Activated naive CD8-positive, alpha-beta T cell treated with anti-CD3 and anti-CD28 coated beads for 36 hours (primary cell): Measurements from ENCODE around the gene SMOC2. TPM values are rescaled to one million over a fixed set of nuclear protein-coding genes. Genes with fewer than 3 reads are reported as not detected.
"Not testable (repeated sequence)": the region's sequence is repeated elsewhere in the genome, so short reads cannot be mapped to it uniquely, and the experiment has no call there.

Experiments used
- DNase-seq: peaks from one replicate; pipeline ENCODE4 v3.0.0; 2021
- H3K27ac Mint-ChIP-seq: one replicate; pipeline ENCODE4 v1.8.0; 2022; ENCODE audit warnings: mild to moderate bottlenecking, moderate library complexity, mixed read lengths
- H3K27me3 Mint-ChIP-seq: one replicate; pipeline ENCODE4 v1.8.0; 2022; ENCODE audit warnings: mild to moderate bottlenecking, mixed read lengths
- H3K36me3 Mint-ChIP-seq: one replicate; pipeline ENCODE4 v1.8.0; 2021; ENCODE audit warnings: mild to moderate bottlenecking, mixed read lengths
- H3K4me1 Mint-ChIP-seq: one replicate; pipeline ENCODE4 v1.8.0; 2021; ENCODE audit warnings: mixed read lengths
- H3K4me3 Mint-ChIP-seq: one replicate; pipeline ENCODE4 v1.8.0; 2022; ENCODE audit warnings: mild to moderate bottlenecking, moderate library complexity, mixed read lengths
- H3K9me3 Mint-ChIP-seq: one replicate; pipeline ENCODE4 v1.8.0; 2022; ENCODE audit warnings: mixed read lengths
- total RNA-seq, 2 experiments: library from RNA; stranded (reverse); gene quantifications; one replicate each; pipeline ENCODE4 v1.2.3, GENCODE V29; 2021

Gene SMOC2
- total RNA-seq, 2 experiments from 2014 or later = not detected

GRCh38 chr6:168664956-168665355 is 224.0 kb downstream of the SMOC2 start:
- Mint-ChIP-seq H3K27me3 (peaks cover 8% of the 10 kb centered on the region), H3K36me3 (no peaks in the 10 kb centered on the region), H3K27ac (no peak overlapping the region), H3K4me3 (no peak overlapping the region), H3K9me3 (no peaks in the 10 kb centered on the region), H3K4me1 (no peaks in the 10 kb centered on the region)
- no peak for DNase-seq

GRCh38 chr6:168666170-168666569 is 225.2 kb downstream of the SMOC2 start:
- no peaks in the 10 kb centered on the region for H3K9me3 Mint-ChIP-seq
- H3K4me1 Mint-ChIP-seq = no peaks in the 10 kb centered on the region
- peaks cover 8% of the 10 kb centered on the region for H3K27me3 Mint-ChIP-seq
- no peak overlapping the region for H3K27ac Mint-ChIP-seq
- no peaks in the 10 kb centered on the region for H3K36me3 Mint-ChIP-seq
- no peak for DNase-seq
- no peak overlapping the region for H3K4me3 Mint-ChIP-seq

GRCh38 chr6:168666699-168667427 is 225.9 kb downstream of the SMOC2 start:
- Mint-ChIP-seq H3K36me3 (no peaks in the 10 kb centered on the region), H3K4me3 (no peak overlapping the region), H3K4me1 (no peaks in the 10 kb centered on the region), H3K27me3 (peaks cover 8% of the 10 kb centered on the region), H3K27ac (no peak overlapping the region), H3K9me3 (no peaks in the 10 kb centered on the region)
- no peak for DNase-seq

GRCh38 chr6:168667428-168667805 is 226.4 kb downstream of the SMOC2 start:
- H3K4me1 Mint-ChIP-seq = no peaks in the 10 kb centered on the region
- peaks cover 8% of the 10 kb centered on the region for H3K27me3 Mint-ChIP-seq
- no peak overlapping the region for H3K4me3 Mint-ChIP-seq
- no peak overlapping the region for H3K27ac Mint-ChIP-seq
- DNase-seq = no peak
- H3K9me3 Mint-ChIP-seq = no peaks in the 10 kb centered on the region
- H3K36me3 Mint-ChIP-seq = no peaks in the 10 kb centered on the region

GRCh38 chr6:168670401-168670985 is 229.5 kb downstream of the SMOC2 start:
- H3K9me3 Mint-ChIP-seq = no peaks in the 10 kb centered on the region

GRCh38 chr6:168671028-168671862 is 230.3 kb downstream of the SMOC2 start:
- peaks cover 8% of the 10 kb centered on the region for H3K27me3 Mint-ChIP-seq
- no peaks in the 10 kb centered on the region for H3K4me1 Mint-ChIP-seq
- no peak overlapping the region for H3K27ac Mint-ChIP-seq
- H3K9me3 Mint-ChIP-seq = no peaks in the 10 kb centered on the region
- no peak for DNase-seq
- H3K36me3 Mint-ChIP-seq = no peaks in the 10 kb centered on the region
- no peak overlapping the region for H3K4me3 Mint-ChIP-seq

More at GRCh38 chr6:168670401-168670985, 229.5 kb downstream of the SMOC2 start:
- H3K36me3 Mint-ChIP-seq = no peaks in the 10 kb centered on the region
- H3K27ac Mint-ChIP-seq = no peak overlapping the region
- no peaks in the 10 kb centered on the region for H3K4me1 Mint-ChIP-seq
- peaks cover 8% of the 10 kb centered on the region for H3K27me3 Mint-ChIP-seq
- no peak overlapping the region for H3K4me3 Mint-ChIP-seq
- no peak for DNase-seq

GRCh38 chr6:168671863-168672546 is 231.0 kb downstream of the SMOC2 start:
- Mint-ChIP-seq H3K27me3 (peaks cover 8% of the 10 kb centered on the region), H3K4me1 (no peaks in the 10 kb centered on the region), H3K36me3 (no peaks in the 10 kb centered on the region), H3K27ac (no peak overlapping the region), H3K4me3 (no peak overlapping the region), H3K9me3 (no peaks in the 10 kb centered on the region)
- no peak for DNase-seq

GRCh38 chr6:168674595-168674994 is 233.6 kb downstream of the SMOC2 start:
- H3K36me3 Mint-ChIP-seq = no peaks in the 10 kb centered on the region
- no peak overlapping the region for H3K4me3 Mint-ChIP-seq
- H3K9me3 Mint-ChIP-seq = no peaks in the 10 kb centered on the region
- H3K4me1 Mint-ChIP-seq = no peaks in the 10 kb centered on the region
- DNase-seq = no peak
- H3K27ac Mint-ChIP-seq = no peak overlapping the region
- peaks cover 9% of the 10 kb centered on the region for H3K27me3 Mint-ChIP-seq

GRCh38 chr6:168675375-168675774 is 234.4 kb downstream of the SMOC2 start:
- Mint-ChIP-seq H3K4me1 (no peaks in the 10 kb centered on the region), H3K36me3 (no peaks in the 10 kb centered on the region), H3K27me3 (peaks cover 9% of the 10 kb centered on the region), H3K9me3 (no peaks in the 10 kb centered on the region), H3K27ac (no peak overlapping the region), H3K4me3 (no peak overlapping the region)
- DNase-seq = no peak

- H3K4me1 Mint-ChIP-seq = no peaks in the 10 kb centered on the region
- no peaks in the 10 kb centered on the region for H3K36me3 Mint-ChIP-seq
- no peaks in the 10 kb centered on the region for H3K9me3 Mint-ChIP-seq
- H3K27ac Mint-ChIP-seq = no peak overlapping the region
- H3K4me3 Mint-ChIP-seq = no peak overlapping the region
- H3K27me3 Mint-ChIP-seq = peaks cover 9% of the 10 kb centered on the region
- no peak for DNase-seq
Measured at GRCh38 chr6:168675933-168676551, 235.1 kb downstream of the SMOC2 start.

GRCh38 chr6:168676552-168677322 is 235.8 kb downstream of the SMOC2 start:
- Mint-ChIP-seq H3K4me3 (no peak overlapping the region), H3K4me1 (no peaks in the 10 kb centered on the region), H3K36me3 (no peaks in the 10 kb centered on the region), H3K27ac (no peak overlapping the region), H3K9me3 (no peaks in the 10 kb centered on the region), H3K27me3 (peaks cover 9% of the 10 kb centered on the region)
- DNase-seq = no peak

GRCh38 chr6:168677323-168677781 is 236.4 kb downstream of the SMOC2 start:
- not testable (repeated sequence) for H3K4me3 Mint-ChIP-seq, H3K36me3 Mint-ChIP-seq, H3K27ac Mint-ChIP-seq, H3K4me1 Mint-ChIP-seq, DNase-seq, H3K27me3 Mint-ChIP-seq, H3K9me3 Mint-ChIP-seq

GRCh38 chr6:168678077-168678476 is 237.1 kb downstream of the SMOC2 start:
- Mint-ChIP-seq H3K27ac (no peak overlapping the region), H3K4me1 (no peaks in the 10 kb centered on the region), H3K36me3 (no peaks in the 10 kb centered on the region), H3K27me3 (peaks cover 9% of the 10 kb centered on the region), H3K9me3 (no peaks in the 10 kb centered on the region), H3K4me3 (no peak overlapping the region)
- DNase-seq = no peak

GRCh38 chr6:168678588-168678987 is 237.6 kb downstream of the SMOC2 start:
- Mint-ChIP-seq H3K27me3 (peaks cover 9% of the 10 kb centered on the region), H3K4me3 (no peak overlapping the region), H3K27ac (no peak overlapping the region), H3K4me1 (no peaks in the 10 kb centered on the region), H3K36me3 (no peaks in the 10 kb centered on the region), H3K9me3 (no peaks in the 10 kb centered on the region)
- no peak for DNase-seq
